ENCODE results near the gene TRIM75. TPM values are rescaled to one million over a fixed set of nuclear protein-coding genes. Genes with fewer than 3 reads are reported as not detected.

TRIM75 gene
- total RNA-seq (2013; cell fraction: nucleolus; rRNA removed), result not detected in 2 replicates
- total RNA-seq (2014; rRNA removed) (not detected in 2 replicates), total RNA-seq (2014; rRNA removed; fragmentation: Illumina TruSeq; extraction: Trizol) (not detected in 2 replicates), total RNA-seq (2021) (not detected in 2 replicates), polyA plus RNA-seq (2011; rRNA removed) (not detected in 2 replicates), polyA plus RNA-seq (2014; fragmentation: Illumina TruSeq; extraction: Trizol) (not detected in 2 replicates), polyA plus RNA-seq (2014; fragmentation: Nextera tagmentation; extraction: Ambion mirVana) (not detected), polyA plus RNA-seq (2014; rRNA removed) (not detected in 2 replicates), polyA plus RNA-seq (2016; fragmentation: Nextera tagmentation; extraction: Ambion mirVana) (not detected), polyA minus RNA-seq (2011; rRNA and poly(A)+ RNA removed) (not detected in 2 replicates), Bru-seq, nascent RNA (not detected), BruChase-seq, experiment 1, labeled RNA remaining after a 6-hour chase (not detected), BruChase-seq, experiment 2, labeled RNA remaining after a 2-hour chase (not detected)
- polyA plus RNA-seq (2011; ENCODE audit: low read depth), result not detected
- not detected in 2 replicates for polyA plus RNA-seq (2011; cell fraction: cytosol; rRNA removed)
- not detected in 2 replicates for polyA plus RNA-seq (2011; cell fraction: nucleus; rRNA removed)
- polyA plus RNA-seq (2012), result not detected in 2 replicates
- not detected in 2 replicates for polyA minus RNA-seq (2011; cell fraction: cytosol; rRNA and poly(A)+ RNA removed)
- polyA minus RNA-seq (2011; cell fraction: nucleus; rRNA and poly(A)+ RNA removed), result not detected in 2 replicates
- long read RNA-seq, experiment 1, result 0 reads
- long read RNA-seq, experiment 2, result 0 reads

GRCh38 chr4:165053645-165054044, at the start of gene TRIM75:
TRIM75 (plus strand) TSS chr4:165053866; CDS start chr4:165059148, 5,282 bp downstream.
- in situ Hi-C loops (cut with MboI) (no loop called here), intact Hi-C loops (cut with micrococcal nuclease; ENCODE audit: unreplicated experiment) (no loop called here)
- no peak for ATAC-seq
- DNase-seq (ENCODE audit: low read depth, low spot score), result no peak
- H3K27ac ChIP-seq (ENCODE audit: control insufficient read depth, insufficient read depth), result no peak within 1 kb of the TSS
- H3K9me3 ChIP-seq (replicated peaks; ENCODE audit: control insufficient read depth, insufficient read depth, low read length), result no peaks in the 10 kb centered on the region
- 72% methylated on average over 6 of the region's 6 CpGs for WGBS (ENCODE audit: insufficient coverage, insufficient replicate concordance, low lambda C conversion rate, missing lambda C conversion rate)
- no peaks in the 10 kb centered on the region for H3K27me3 ChIP-seq (replicated peaks in 1 of 2; ENCODE audit: control insufficient read depth in 2 of 2, insufficient read depth in 2 of 2, low read length in 1 of 2)
- FAIRE-seq, result no peak
- H3K79me2 ChIP-seq (ENCODE audit: control insufficient read depth, insufficient read depth, low read length), result no peaks in the 10 kb centered on the region
- H3K36me3 ChIP-seq (ENCODE audit: control insufficient read depth in 2 of 2, insufficient read depth in 2 of 2, low read length in 1 of 2), result no peaks in the 10 kb centered on the region
- no peak within 1 kb of the TSS for H3K9ac ChIP-seq (ENCODE audit: control insufficient read depth, insufficient read depth, low read length)
- no peaks in the 10 kb centered on the region for H4K20me1 ChIP-seq (ENCODE audit: control insufficient read depth, insufficient read depth)
- ChIA-PET RAD21 (ENCODE audit: unreplicated experiment) (no interaction called here), POLR2A (no interaction called here), SMC1A (ENCODE audit: uncharacterized antibody, unreplicated experiment) (no interaction called here), CTCF (no interaction called here)
- BruUV-seq (replicated peaks), result no TSS peak
- H3K4me1 ChIP-seq (ENCODE audit: control insufficient read depth, insufficient read depth, low read length), result no peaks in the 10 kb centered on the region
- H3K4me3 ChIP-seq, result no peak within 1 kb of the TSS
- no peak within 1 kb of the TSS for H2AFZ ChIP-seq (ENCODE audit: control insufficient read depth, low read depth, low read length)
- no peak for TF ChIP-seq HDGF (IDR thresholded peaks at IDR 0.05)
- TF ChIP-seq RUNX3 (IDR thresholded peaks at IDR 0.05; ENCODE audit: low read length), result no peak
- TF ChIP-seq, protein P1, sequence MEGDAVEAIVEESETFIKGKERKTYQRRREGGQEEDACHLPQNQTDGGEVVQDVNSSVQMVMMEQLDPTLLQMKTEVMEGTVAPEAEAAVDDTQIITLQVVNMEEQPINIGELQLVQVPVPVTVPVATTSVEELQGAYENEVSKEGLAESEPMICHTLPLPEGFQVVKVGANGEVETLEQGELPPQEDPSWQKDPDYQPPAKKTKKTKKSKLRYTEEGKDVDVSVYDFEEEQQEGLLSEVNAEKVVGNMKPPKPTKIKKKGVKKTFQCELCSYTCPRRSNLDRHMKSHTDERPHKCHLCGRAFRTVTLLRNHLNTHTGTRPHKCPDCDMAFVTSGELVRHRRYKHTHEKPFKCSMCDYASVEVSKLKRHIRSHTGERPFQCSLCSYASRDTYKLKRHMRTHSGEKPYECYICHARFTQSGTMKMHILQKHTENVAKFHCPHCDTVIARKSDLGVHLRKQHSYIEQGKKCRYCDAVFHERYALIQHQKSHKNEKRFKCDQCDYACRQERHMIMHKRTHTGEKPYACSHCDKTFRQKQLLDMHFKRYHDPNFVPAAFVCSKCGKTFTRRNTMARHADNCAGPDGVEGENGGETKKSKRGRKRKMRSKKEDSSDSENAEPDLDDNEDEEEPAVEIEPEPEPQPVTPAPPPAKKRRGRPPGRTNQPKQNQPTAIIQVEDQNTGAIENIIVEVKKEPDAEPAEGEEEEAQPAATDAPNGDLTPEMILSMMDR (IDR thresholded peaks at IDR 0.05 in 2 of 3, conservative IDR thresholded peaks at IDR 0.05 in 1 of 3; ENCODE audit: control insufficient read depth in 2 of 3, extremely low read depth in 1 of 3, insufficient read depth in 1 of 3, low read depth in 3 of 3, low read length in 3 of 3), result no peak
- no peak for TF ChIP-seq POLR2AphosphoS2 (IDR thresholded peaks at IDR 0.05; ENCODE audit: low read depth, low read length)
- no peak for TF ChIP-seq RFX5 (IDR thresholded peaks at IDR 0.05; ENCODE audit: low read depth, low read length)
- TF ChIP-seq ZNF687 (IDR thresholded peaks at IDR 0.05), result no peak
- no peak for TF ChIP-seq NR2F1 (conservative IDR thresholded peaks at IDR 0.05)
- no peak for TF ChIP-seq CUX1 (IDR thresholded peaks at IDR 0.05; ENCODE audit: insufficient replicate concordance, low read depth, low read length)
- TF ChIP-seq KDM1A (IDR thresholded peaks at IDR 0.05; ENCODE audit: borderline replicate concordance), result no peak
- H3K4me2 ChIP-seq (ENCODE audit: control insufficient read depth, insufficient read depth), result no peak within 1 kb of the TSS

Measured in GM12878 (cell line).